HG03039 (cell line): ENCODE results near the gene SPATA1.
"Not testable (repeated sequence)": the region's sequence is repeated elsewhere in the genome, so short reads cannot be mapped to it uniquely, and the experiment has no call there.

Source experiments
- ATAC-seq: cut with Tn5 transposase; IDR thresholded peaks from one replicate; pipeline ENCODE4 v1.9.1; 2021; ENCODE audit warnings: mild to moderate bottlenecking, moderate library complexity; ENCODE audit not compliant: unreplicated experiment

Gene SPATA1

GRCh38 chr1:84584126-84584525, 77.9 kb downstream of the SPATA1 start:
- ATAC-seq, result no peak

DNA sequence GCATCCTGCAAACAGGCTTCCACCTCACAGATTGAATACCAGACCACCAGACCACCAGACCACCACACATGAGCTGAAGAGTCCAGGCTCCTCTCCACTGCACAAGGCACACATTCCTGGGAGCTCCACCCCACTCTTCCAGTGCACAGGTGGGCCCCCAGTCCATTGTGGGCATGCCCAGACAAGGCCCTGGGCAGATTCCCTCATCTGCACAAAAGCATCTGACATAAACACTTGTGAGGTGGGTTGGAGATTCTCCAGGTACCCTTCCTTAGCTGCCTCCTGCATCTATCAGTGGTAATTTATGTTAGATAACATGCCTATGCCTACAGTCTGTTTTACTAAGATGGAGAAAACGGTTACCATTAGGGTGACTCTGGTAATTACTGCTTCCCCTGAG, 79.6 kb downstream of the SPATA1 start:
- no peak for ATAC-seq

DNA sequence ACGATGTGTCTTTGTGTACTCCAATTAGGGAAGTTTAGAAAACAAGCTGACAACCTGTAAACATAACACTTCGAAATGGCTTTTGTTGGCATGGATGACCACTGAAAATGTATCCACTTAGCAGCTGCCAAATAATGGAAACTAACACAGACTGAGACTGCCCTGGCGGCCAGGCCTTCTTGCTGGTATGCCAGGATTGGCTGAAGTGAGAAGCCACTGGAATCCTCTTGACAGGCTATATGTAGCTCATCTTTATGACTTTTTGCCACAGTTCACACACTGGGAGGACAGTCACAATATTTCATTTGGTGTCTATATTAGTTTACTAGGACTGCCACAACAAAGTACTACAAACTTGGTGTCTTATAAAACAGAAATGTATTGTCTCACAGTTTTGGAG, 80.9 kb downstream of the SPATA1 start:
- no peak for ATAC-seq

DNA sequence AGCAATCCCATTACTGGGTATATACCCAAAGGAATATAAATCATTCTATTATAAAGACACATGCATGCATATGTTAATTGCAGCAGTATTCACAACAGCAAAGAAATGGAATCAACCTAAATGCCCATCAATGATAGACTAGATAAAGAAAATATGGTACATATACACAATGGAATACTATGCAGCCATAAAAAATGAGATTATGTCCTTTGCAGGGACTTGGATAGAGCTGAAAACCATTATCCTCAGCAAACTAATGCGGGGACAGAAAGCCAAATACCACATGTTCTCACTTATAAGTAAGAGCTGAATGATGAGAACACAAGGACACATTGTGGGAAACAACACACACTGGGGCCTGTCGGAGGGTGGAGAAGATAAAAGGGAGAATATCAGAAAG, 88.8 kb downstream of the SPATA1 start:
- ATAC-seq, result not testable (repeated sequence)

- no peak for ATAC-seq
These were observed 90.8 kb downstream of the SPATA1 start for GRCh38 chr1:84597011-84597410.

- no peak for ATAC-seq
These were observed 92.2 kb downstream of the SPATA1 start for GRCh38 chr1:84598418-84598817.

DNA sequence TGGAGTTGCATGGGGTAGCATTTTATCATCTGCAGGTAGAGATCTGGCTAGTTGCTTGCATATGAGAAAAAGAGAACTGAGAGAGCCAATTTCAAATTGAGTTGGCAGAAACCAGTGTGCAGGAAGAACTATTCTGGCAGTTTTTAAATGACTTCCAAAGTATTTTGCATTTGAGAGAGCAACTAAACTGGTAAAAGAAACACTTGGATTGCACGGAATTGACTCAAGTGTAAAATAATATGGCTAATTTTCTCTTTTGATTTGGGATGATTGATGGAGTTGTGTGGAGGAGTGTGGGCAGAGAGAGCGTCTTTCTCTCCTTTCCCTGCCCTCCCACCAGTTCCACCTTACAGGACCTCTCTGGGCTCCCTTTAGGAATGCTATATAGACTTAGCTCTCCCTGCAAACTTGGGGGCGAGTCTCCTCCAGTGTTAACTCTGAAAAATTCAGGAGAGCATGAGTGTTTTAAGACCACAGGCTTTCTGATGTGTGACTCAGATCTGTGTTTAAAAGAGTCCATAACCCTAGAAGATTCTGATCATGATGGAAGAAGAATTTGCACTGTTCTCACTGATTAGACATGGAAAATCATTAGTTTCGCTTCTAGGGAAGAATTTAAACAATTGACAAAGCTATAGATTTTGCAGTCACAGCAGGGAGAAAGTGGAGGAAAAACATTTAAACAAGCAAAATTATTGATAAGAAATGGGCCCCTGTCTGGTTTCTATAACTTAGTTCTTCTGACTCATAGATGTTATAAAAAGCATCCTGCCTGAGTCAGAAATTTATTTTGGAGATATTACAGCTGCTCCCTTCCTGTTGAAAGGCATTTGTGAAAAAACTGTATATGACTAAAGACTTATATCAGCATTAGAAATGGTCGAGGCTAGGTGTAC, 92.9 kb downstream of the SPATA1 start:
- ATAC-seq, result peak; percentile 63

DNA sequence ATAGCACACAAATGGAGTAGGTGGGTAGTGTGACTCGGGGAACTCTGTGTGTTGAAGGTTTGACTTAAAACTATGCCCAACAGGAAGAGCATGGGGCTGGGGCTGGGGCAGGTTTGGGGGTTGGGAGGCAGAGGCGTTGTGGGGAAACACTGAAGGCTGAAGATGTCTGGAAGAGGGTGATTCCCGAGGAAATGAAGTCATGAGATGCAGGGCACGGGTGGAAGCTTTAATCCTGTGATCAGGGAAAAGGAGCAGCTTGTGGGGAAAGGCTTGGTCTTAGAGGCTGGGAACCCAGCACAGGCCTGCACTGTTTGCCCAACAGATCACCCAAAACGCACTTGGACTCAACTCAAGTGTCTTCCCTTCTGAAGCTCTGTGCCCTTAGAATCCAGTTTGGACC, 94.6 kb downstream of the SPATA1 start:
- ATAC-seq, result no peak

DNA sequence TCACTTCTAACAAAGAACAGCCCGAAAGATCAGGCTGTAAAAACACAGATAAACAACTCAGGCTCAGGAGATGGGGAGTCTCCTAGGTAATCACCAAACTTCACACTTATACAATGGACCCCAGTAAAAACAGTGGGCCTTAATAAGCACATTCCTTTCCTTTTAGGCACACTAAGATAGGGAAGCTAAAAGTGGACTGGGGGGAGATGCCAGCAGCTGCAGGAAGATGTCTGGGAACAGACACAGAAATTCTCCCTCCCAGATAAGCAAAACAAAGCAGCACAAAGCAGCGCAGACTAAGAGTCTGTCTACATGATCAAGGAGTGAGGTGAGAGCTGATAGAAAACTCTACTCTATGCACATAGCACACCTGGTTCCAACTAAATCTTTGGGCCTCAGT, 97.0 kb downstream of the SPATA1 start:
- ATAC-seq, result no peak

DNA sequence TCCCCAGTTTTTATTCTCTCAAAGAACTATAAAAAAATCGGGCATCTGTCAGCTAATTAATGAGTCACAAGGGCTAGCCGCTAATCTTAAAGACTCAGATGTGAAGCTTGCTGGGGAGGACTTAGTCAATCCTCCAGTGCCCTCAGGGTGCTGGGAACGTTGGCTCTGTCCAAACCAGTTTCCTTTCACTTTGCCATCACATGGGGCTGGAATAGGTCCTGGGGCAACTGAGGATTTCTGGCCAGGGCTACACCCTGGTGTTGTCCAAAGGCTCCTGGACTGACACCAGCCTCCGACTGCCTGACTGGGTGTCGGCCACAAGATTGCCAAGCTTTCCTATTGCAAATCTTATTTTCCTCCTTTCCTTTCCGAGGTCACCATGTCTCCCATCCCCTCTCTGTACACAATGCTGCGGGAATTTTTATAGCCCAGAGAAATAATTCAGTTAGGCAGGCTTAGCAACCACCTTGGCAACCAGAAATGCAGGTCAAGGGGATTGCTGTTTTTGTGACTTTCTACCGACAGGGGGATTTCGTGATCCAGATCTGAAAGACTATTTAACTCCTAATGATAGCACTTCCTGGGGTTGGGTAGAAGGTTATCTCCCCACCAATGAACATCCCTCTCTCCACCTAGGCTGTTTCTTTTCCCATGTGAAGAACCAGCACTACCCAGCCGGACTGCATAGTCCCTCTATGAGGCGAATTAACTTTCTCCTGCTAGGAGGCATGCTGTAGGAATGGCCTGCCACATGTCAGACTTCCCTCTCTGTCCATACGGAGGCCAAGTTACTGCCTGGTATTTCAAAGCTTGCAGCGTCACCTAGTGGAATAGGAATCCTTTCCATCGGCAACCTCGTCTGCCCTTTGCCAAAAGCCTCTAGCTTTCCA, 98.0 kb downstream of the SPATA1 start:
- ATAC-seq, result no peak

DNA sequence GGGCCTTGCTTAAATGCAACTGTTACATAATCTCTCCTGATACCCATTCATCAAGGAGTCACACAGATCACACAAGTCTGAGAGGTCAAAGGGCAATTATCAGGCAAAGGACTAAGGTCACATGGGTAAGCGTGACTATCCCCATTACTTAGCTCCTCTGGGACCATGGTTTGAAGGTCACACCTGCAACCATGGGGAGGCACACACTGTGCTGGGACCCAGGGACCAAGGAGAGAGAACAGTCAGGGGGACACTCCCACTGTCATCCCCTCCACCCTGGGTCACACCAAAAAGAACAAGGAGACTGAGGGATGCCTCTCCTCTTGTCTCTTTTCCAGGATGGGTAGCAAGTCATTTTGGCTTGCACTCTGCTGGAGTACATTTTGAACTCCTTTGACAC, 99.0 kb downstream of the SPATA1 start:
- ATAC-seq, result no peak

DNA sequence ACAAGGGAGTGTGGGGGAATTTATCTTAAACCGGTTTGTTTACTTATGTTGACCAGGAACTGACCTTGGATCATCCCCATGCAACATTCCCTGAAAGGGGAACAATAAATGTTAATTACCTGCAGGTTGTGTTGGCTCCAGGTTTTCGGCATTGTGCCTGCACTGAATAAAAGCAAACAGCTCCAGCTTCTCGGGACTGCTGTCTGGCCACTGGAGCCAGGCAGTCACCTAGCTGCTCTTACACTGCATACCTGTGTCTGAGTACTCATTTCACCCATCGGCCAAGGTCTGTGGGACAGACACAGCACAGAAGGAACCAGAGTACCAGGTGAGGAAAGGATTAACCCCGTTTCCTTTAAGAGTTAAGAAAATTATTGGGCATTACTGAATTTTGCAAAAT, 100.8 kb downstream of the SPATA1 start:
- ATAC-seq, result no peak

- ATAC-seq, result no peak
These were observed 104.9 kb downstream of the SPATA1 start for GRCh38 chr1:84611091-84611490.

- no peak for ATAC-seq
These were observed 105.6 kb downstream of the SPATA1 start for GRCh38 chr1:84611796-84612195.

DNA sequence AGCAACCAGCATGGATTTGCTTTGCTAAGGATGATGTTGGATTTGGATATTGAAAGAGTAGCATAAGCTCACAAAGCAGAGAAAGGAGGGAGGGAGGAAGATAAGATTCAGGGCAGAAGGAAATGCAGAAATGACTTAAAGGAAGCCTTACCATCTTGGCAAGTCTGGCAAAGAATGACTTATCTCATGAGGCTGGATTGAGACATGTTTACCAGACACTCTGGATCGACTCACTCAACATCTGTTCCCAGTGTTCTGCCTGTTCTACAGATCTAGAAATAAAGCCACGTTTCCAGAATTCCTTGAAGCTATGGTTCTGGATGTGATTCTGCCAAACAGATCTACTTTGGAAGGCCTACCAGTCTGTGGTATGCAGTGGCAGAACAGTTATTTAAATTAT, 106.8 kb downstream of the SPATA1 start:
- no peak for ATAC-seq

- ATAC-seq, result no peak
These were observed 107.7 kb downstream of the SPATA1 start for GRCh38 chr1:84613887-84614286.

DNA sequence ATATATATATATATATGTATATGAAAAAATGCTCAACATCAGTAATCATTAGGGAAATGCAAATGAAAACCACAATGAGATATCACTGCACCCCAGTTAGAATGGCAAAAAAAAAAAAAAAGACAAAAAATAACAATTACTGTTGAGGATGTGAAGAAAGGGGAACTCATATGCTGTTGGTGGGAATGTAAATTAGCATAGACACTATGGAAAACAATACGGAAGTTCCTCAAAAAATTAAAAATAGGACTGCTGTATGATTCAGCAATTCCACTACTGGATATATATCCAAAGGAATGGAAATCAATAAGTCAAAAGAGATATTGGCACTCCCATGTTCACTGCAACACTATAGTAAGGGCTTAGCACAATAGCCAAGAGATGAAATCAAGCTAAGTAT, 109.6 kb downstream of the SPATA1 start:
- no peak for ATAC-seq
